Keratinocyte (primary cell): ENCODE results near the gene ZSCAN5A. TPM values are rescaled to one million over a fixed set of nuclear protein-coding genes. Genes with fewer than 3 reads are reported as not detected.

Experiments used
- DNase-seq: peaks from one replicate; pipeline ENCODE4 v3.0.0-alpha.2; 2011; ENCODE audit warnings: low read depth, missing footprints, low spot score
- FAIRE-seq: peaks from 2 replicates; lab custom pipeline; 2011; peaks lifted over from hg19 to GRCh38; lab: Jason Lieb, UNC
- H2AFZ ChIP-seq: 2 replicates; pipeline ENCODE4 v1.6.0; 2012; ENCODE audit warnings: low read length, control low read depth, inconsistent platforms; ENCODE audit not compliant: control insufficient read depth
- H3K27ac ChIP-seq: 2 replicates; pipeline ENCODE4 v1.5.1; 2011; ENCODE audit warnings: low read length; ENCODE audit not compliant: control insufficient read depth, insufficient read depth
- H3K27me3 ChIP-seq: 3 replicates; pipeline ENCODE4 v1.6.0; 2011; ENCODE audit warnings: low read length; ENCODE audit not compliant: control insufficient read depth, insufficient read depth; ENCODE audit errors: extremely low read depth
- H3K36me3 ChIP-seq, 2 experiments: 2 replicates in 1 of 2; 3 replicates in 1 of 2; pipeline ENCODE4 v1.5.1; 2011; ENCODE audit warnings: low read length in 2 of 2, mild to moderate bottlenecking in 1 of 2; ENCODE audit not compliant: control insufficient read depth in 2 of 2, insufficient read depth in 2 of 2; ENCODE audit errors: extremely low read depth in 1 of 2
- H3K4me1 ChIP-seq: 3 replicates; pipeline ENCODE4 v1.5.1; 2011; ENCODE audit warnings: low read length; ENCODE audit not compliant: control insufficient read depth, insufficient read depth; ENCODE audit errors: extremely low read depth
- H3K4me2 ChIP-seq: 3 replicates; pipeline ENCODE4 v1.6.0; 2011; ENCODE audit warnings: low read depth, low read length; ENCODE audit not compliant: control insufficient read depth, insufficient read depth; ENCODE audit errors: extremely low read depth
- H3K4me3 ChIP-seq, 3 experiments: fragments of 200-600 bp in 1 of 3; sonication (generic) in 1 of 3; 2 replicates in 2 of 3; 3 replicates in 1 of 3; pipeline ENCODE4 v1.5.1; 2011 to 2016; ENCODE audit warnings: low read length in 3 of 3, mild to moderate bottlenecking in 3 of 3, control low read depth in 2 of 3, inconsistent platforms in 1 of 3, low read depth in 1 of 3, mixed read lengths in 1 of 3, mixed run types in 1 of 3, moderate library complexity in 1 of 3; ENCODE audit not compliant: control insufficient read depth in 2 of 3, insufficient read depth in 2 of 3; ENCODE audit errors: extremely low read depth in 1 of 3
- H3K79me2 ChIP-seq: 2 replicates; pipeline ENCODE4 v1.6.0; 2012; ENCODE audit warnings: low read length; ENCODE audit not compliant: control insufficient read depth, insufficient read depth
- H3K9ac ChIP-seq: 3 replicates; pipeline ENCODE4 v1.6.0; 2011; ENCODE audit warnings: low read length; ENCODE audit not compliant: control insufficient read depth, insufficient read depth; ENCODE audit errors: extremely low read depth
- H3K9me1 ChIP-seq: 3 replicates; pipeline ENCODE4 v1.6.0; 2011; ENCODE audit warnings: low read length; ENCODE audit not compliant: control insufficient read depth, insufficient read depth; ENCODE audit errors: extremely low read depth
- H3K9me3 ChIP-seq: 2 replicates; pipeline ENCODE4 v1.5.1; 2012; ENCODE audit warnings: low read depth, low read length; ENCODE audit not compliant: control insufficient read depth
- H4K20me1 ChIP-seq: 3 replicates; pipeline ENCODE4 v1.6.0; 2011; ENCODE audit warnings: low read length; ENCODE audit not compliant: control insufficient read depth, insufficient read depth; ENCODE audit errors: extremely low read depth
- CTCF ChIP-seq, 3 experiments: IDR thresholded peaks in 1 of 3; conservative IDR thresholded peaks in 1 of 3; optimal IDR thresholded peaks in 1 of 3; 2 replicates in 2 of 3; 3 replicates in 1 of 3; pipeline versions ENCODE3 to v1.5.1; 2011; ENCODE audit warnings: low read length in 3 of 3, mild to moderate bottlenecking in 3 of 3, moderate library complexity in 2 of 3, control low read depth in 1 of 3, inconsistent platforms in 1 of 3; ENCODE audit not compliant: insufficient read depth in 2 of 3; ENCODE audit errors: extremely low read depth in 1 of 3
- EZH2 ChIP-seq: IDR thresholded peaks from one replicate; pipeline ENCODE4 v1.6.1; 2012; ENCODE audit warnings: inconsistent platforms, mild to moderate bottlenecking, low read length, moderate library complexity
- dilution Hi-C: fragments of 300-500 bp; cut with MboI; formaldehyde crosslinking; loops from one replicate; pipeline ENCODE4 v1.7.0; 2020; ENCODE audit warnings: low sequenced_read_pairs; ENCODE audit not compliant: extremely low pct_ligation_motif_present
- polyA minus RNA-seq, 3 experiments: library from RNA; depleted of rRNA, polyadenylated mRNA; stranded (reverse); fragments of >200 nt; gene quantifications; 1 replicate in 1 of 3; 2 replicates in 1 of 3; 3 replicates in 1 of 3; pipeline ENCODE4 v1.2.3, GENCODE V29; 2011
- polyA plus RNA-seq, 5 experiments: library from polyadenylated mRNA; depleted of rRNA in 3 of 5; stranded (reverse) in 3 of 5; stranded (forward) in 1 of 5; unstranded in 1 of 5; fragments of >200 nt; gene quantifications; 1 replicate in 1 of 5; 2 replicates in 3 of 5; 3 replicates in 1 of 5; pipeline versions ENCODE4 v1.2.1 to v1.2.3, GENCODE V29; 2011 to 2012; ENCODE audit warnings: missing spikeins in 2 of 5, low read depth in 1 of 5, low replicate concordance in 1 of 5

Gene ZSCAN5A
- polyA plus RNA-seq (5.7 to 9.4 TPM (median 6.1 TPM) in 3 replicates), polyA minus RNA-seq (9.3 to 20.1 TPM (median 19.4 TPM) in 3 replicates)
- 3.0 TPM for polyA plus RNA-seq (2011; ENCODE audit: low read depth)
- polyA plus RNA-seq (2011; cell fraction: cytosol; rRNA removed) = 5.3 and 5.6 TPM in 2 replicates
- polyA plus RNA-seq (2011; cell fraction: nucleus; rRNA removed) = 5.9 and 6.9 TPM in 2 replicates
- 5.6 and 5.8 TPM in 2 replicates for polyA plus RNA-seq (2012; ENCODE audit: low replicate concordance)
- 2.3 TPM for polyA minus RNA-seq (2011; cell fraction: cytosol; rRNA and poly(A)+ RNA removed)
- 7.1 and 13.2 TPM in 2 replicates for polyA minus RNA-seq (2011; cell fraction: nucleus; rRNA and poly(A)+ RNA removed)

- H3K27ac ChIP-seq = peak within 1 kb of the TSS; percentile 88
- H2AFZ ChIP-seq = peak within 1 kb of the TSS; percentile 97
- H3K4me1 ChIP-seq = peaks cover 18% of the 10 kb centered on the region
- H3K9ac ChIP-seq = peak within 1 kb of the TSS; percentile 86
- dilution Hi-C loops = no loop called here
- H3K4me3 ChIP-seq = peak within 1 kb of the TSS; percentile 65 to 80 (median 74)
- peak within 1 kb of the TSS; percentile 98 for H3K4me2 ChIP-seq
- H3K79me2 ChIP-seq = peaks cover 8% of the 10 kb centered on the region
- H3K36me3 ChIP-seq = peaks cover 0 to 7% of the 10 kb centered on the region in 2 experiments
- TF ChIP-seq EZH2 = no peak
- no peak for TF ChIP-seq CTCF (optimal IDR thresholded peaks at IDR 0.05 in 1 of 3, IDR thresholded peaks at IDR 0.05 in 1 of 3, conservative IDR thresholded peaks at IDR 0.05 in 1 of 3; ENCODE audit: extremely low read depth in 1 of 3, insufficient read depth in 2 of 3, low read length in 3 of 3)
- FAIRE-seq = peak; percentile 20
- no peaks in the 10 kb centered on the region for H3K9me1 ChIP-seq
- H3K27me3 ChIP-seq = no peaks in the 10 kb centered on the region
- no peaks in the 10 kb centered on the region for H3K9me3 ChIP-seq
- peak; percentile 88 for DNase-seq
- no peaks in the 10 kb centered on the region for H4K20me1 ChIP-seq
Observed at GRCh38 chr19:56314381-56315076, at the start of gene ZSCAN5A. Gene ZSCAN5A, minus strand, starts transcription at chr19:56314839. Its CDS starts 89,793 bp downstream, at chr19:56225046.

- Histone ChIP-seq H3K9ac (no peak overlapping the region), H3K4me1 (no peaks in the 10 kb centered on the region), H3K4me3 (no peak overlapping the region), H4K20me1 (no peaks in the 10 kb centered on the region), H3K27me3 (no peaks in the 10 kb centered on the region), H3K9me1 (no peaks in the 10 kb centered on the region), H3K36me3 (no peaks in the 10 kb centered on the region), H2AFZ (no peak overlapping the region), H3K27ac (no peak overlapping the region), H3K9me3 (peaks cover 3% of the 10 kb centered on the region), H3K79me2 (no peaks in the 10 kb centered on the region), H3K4me2 (no peak overlapping the region)
- no peak for TF ChIP-seq CTCF (optimal IDR thresholded peaks at IDR 0.05 in 1 of 3, IDR thresholded peaks at IDR 0.05 in 1 of 3, conservative IDR thresholded peaks at IDR 0.05 in 1 of 3; ENCODE audit: extremely low read depth in 1 of 3, insufficient read depth in 2 of 3, low read length in 3 of 3)
- TF ChIP-seq EZH2 = no peak
- DNase-seq (no peak), FAIRE-seq (no peak)
- dilution Hi-C loops = no loop called here
Observed at GRCh38 chr19:56360841-56361240, 46.2 kb upstream of the ZSCAN5A start.
